Hepatocyte (in vitro differentiated cells): ENCODE data around the gene FOXG1.

ENCODE experiments used
- EZH2 ChIP-seq: fragments of 200-600 bp; sonication (generic); IDR thresholded peaks from 2 replicates; pipeline ENCODE4 v1.6.1; 2016; ENCODE audit warnings: antibody characterized with exemption, mild to moderate bottlenecking, borderline replicate concordance
- TF ChIP-seq, protein P1 (sequence below): fragments of 200-600 bp; sonication (generic); IDR thresholded peaks from 2 replicates; pipeline ENCODE4 v1.5.1; 2016; ENCODE audit warnings: antibody characterized with exemption, mild to moderate bottlenecking; ENCODE audit not compliant: poor library complexity

DNA sequence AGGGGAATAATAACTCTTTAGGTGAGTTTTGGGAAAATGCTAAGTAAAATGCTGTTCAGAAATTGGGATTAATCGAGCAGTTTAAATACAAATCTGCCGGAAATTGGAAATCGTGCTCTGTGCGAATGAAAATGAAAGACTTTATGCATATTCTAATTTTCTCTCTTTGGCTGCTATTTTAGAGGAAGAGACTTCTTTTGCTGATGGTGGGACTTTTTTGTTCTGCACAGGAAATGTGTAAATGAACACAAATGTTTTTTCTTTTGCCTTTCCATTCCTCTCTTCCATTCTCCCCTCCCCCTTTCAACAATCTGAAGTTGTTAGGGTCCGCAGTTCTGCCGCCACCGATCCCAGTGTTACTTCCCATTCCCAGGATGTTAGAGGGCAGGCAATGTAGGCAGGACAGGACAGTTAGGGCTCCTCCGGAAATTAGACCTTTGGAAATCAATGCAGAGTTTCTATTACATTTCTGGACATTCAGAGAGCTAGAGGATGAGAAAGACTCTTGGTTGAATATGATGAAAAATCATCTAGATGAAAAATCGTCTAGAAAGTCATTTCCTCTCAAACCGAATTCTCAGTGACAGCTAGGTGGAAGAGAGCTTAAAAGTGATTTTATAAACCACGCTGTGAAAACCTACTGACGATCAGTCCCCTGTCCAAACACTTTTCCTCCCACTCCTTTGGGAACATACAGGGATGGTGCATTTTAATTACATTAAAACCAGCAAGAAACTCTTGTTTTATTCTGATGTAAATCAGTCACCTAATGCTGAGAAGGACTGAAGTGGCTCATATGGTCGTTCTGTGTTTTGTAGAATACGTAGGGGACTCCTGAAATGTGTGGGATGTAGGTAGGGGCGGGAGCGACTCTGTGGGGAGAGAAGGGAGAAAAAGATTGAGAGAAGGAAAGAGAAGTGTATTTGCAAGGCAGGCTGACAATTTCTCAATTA, 17.8 kb downstream of the FOXG1 start:
- TF ChIP-seq, protein P1, sequence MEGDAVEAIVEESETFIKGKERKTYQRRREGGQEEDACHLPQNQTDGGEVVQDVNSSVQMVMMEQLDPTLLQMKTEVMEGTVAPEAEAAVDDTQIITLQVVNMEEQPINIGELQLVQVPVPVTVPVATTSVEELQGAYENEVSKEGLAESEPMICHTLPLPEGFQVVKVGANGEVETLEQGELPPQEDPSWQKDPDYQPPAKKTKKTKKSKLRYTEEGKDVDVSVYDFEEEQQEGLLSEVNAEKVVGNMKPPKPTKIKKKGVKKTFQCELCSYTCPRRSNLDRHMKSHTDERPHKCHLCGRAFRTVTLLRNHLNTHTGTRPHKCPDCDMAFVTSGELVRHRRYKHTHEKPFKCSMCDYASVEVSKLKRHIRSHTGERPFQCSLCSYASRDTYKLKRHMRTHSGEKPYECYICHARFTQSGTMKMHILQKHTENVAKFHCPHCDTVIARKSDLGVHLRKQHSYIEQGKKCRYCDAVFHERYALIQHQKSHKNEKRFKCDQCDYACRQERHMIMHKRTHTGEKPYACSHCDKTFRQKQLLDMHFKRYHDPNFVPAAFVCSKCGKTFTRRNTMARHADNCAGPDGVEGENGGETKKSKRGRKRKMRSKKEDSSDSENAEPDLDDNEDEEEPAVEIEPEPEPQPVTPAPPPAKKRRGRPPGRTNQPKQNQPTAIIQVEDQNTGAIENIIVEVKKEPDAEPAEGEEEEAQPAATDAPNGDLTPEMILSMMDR, result no peak
- TF ChIP-seq EZH2, result no peak
